ENCODE results near the gene ESR2. TPM values are rescaled to one million over a fixed set of nuclear protein-coding genes. Genes with fewer than 3 reads are reported as not detected.
"Not testable (repeated sequence)": the region's sequence is repeated elsewhere in the genome, so short reads cannot be mapped to it uniquely, and the experiment has no call there.

The ESR2 gene
- total RNA-seq, 1 experiment from 2014 or later: 0.74 TPM

DNA sequence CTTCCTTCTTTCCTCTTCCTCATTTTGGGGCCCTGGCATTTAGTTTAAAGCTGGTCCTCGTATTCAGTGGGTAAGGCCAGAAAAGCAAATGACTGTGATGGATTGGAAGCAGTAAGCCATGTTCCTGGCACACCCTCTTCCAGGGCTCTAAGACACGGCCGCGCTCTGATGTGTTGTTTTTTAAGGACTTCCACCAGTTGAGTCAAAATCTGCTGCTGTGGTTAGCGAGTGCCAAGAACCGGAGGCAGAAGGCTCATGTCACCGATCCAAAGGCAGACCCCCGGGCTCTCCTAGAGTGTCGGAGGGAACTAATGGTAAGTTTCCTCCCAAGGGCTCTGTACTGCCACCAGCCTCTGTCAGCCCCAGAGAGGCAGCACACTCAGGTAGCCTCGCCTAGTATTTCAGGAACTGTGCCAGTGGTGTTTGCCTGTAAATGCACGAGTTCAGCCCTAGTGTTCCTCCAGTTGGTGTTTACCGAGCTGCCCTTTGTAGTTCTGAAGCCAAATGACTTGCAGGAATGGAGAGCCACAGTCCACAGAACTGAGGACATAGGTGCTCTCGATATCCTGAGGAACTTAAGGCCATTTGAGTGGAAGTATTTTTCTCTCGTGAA, 72.7 kb downstream of the ESR2 start:
- no peak for DNase-seq (ENCODE audit: low read depth)

DNA sequence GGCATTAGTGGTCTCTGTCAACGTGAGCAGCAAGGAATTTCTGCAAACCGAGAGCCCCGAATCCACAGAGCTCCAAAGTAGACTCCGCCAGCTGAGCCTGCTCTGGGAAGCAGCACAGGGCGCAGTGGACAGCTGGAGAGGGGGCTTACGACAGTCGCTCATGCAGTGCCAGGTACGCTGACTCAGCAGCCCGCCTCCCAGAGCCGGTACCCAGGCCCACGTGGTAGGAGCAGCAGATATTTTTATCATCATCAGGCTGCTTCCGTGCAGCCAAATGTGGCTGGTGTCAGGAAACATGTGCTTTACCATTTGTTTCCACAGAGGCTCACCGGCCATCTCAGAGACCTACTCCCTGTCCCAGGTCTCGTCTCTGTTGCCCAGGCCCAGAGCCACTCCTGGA, 73.7 kb downstream of the ESR2 start:
- DNase-seq (ENCODE audit: low read depth): no peak

DNA sequence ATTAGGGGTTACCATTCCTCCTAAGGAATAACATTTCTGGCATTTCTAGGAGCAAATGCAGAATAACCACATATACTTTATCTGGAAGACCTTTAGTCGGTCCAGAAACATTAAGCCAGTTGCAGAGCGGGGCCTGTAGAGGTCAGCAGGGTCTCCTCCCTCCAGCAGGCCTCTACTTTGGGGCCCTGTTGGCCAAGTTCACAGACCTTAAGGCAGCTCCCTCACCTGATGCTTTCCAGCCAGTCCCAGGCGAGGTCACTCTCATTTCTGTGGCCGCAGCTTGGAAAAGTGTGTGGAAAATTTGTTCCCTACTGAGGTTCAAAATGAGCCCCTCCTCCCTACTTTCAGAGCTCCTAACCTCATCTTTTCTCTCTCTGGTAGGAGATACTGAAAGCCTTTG, 74.1 kb downstream of the ESR2 start:
- DNase-seq (ENCODE audit: low read depth): no peak

DNA sequence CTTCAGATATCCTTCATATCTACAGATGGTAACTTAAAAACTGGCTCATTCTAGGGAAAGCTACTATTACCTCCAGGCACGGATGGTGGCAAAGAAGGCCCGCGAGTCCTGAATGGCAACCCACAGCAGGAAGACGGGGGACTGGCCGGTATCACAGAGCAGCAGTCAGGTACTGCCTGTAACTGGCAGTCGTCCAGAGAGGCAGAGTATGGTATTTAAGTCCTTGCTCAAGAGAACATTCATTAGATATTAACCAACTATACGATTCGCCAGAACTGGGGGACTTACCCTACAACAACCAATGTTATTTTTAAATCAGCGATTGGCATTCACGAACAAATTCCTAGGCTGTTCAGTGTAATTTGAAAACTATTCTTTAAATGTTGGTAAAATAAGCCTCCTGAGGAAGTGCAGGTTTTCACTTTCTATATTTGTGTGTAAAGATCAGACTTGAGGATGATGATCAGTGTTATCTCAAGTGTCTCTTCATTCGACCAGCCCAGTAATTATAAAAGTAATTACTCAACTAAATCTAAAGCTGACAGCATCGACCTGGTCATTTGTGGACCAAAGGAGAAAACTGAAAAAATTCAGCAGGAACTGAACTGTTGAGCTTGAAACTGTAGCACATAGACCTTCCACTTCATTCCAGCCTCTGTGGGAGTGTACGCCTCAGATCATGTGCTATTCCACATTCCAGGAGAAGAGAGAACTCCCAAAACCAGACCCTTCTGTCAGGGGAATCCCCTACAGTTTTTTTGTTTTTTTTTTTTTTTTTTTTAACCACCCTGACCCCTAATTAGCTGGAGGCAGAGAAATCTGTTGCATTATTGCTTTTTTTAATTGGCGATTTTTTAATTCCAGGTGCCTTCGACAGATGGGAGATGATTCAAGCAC, 75.6 kb downstream of the ESR2 start:
- DNase-seq (ENCODE audit: low read depth): no peak

DNA sequence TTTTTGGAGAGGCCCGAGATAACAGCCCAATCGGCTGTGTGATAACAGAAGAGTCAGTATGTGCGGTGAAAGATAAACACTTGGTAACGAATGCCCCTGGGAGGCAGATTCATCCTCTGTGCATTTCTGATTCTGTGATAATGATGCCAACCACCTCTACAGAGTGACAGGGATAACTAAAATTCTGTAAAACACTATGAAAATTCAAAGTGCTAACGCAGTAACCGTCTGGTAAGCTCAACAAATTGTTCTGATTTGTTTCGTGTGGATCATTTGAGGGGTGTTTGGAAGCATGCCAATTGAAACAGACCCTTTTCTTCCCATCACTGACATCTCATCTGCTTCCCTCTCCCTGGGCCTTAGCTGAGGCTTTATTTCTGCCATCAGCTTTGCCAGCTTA, 76.3 kb downstream of the ESR2 start:
- no peak for DNase-seq (ENCODE audit: low read depth)

DNA sequence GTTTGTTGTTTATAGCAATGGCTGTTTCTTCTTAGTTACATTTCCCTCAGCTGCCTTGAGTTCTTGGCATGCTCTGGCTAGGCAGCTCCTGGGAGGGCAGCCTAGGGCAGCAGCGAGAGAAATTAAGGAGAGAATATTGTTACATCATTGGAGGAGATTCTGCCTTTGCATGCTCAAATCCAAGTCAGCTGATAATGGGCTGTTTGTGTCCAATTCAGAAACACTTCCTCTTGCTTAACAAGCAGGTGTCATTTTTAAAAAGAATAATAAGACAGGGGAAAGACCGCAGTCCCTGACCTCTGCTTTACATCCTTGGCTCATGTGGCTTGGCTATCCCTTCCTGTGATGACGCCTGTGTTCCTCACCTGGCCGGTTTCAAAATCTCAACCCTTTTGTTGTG, 76.9 kb downstream of the ESR2 start:
- DNase-seq (ENCODE audit: low read depth): no peak

DNA sequence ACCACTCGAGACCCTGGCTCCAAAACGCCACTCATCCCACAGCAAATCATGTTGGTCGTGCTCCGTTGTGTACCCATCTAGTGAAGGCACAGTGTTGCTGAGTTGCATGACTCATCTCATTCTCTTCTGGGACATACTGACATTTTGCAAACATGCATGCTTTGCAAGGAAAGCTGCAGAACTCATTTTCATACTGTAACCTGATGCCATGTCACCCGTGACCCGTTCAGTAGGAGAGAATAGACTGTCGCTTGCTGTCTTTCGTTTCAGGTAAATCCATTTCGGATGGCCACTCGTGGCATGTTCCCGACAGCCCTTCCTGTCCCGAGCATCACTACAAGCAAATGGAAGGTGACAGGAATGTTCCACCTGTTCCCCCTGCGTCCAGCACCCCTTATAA, 78.2 kb downstream of the ESR2 start:
- no peak for DNase-seq (ENCODE audit: low read depth)

DNA sequence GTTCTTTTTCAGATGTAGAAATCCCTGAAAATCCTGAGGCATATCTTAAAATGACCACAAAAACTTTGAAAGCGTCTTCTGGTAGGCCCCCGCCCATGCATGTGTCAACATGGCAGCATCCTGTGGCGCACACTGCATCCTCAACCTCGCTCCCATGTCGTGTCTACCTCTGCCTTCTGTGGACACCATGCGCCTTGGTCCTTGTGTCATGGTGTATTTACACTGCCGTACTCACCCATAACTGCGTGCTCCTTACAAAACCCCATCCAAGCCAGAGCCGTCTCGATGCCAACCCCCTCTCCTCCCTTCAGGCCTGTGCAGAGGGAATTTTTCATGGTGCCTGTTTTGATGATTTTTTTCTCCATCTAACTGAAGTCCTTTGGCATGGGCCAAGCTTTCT, 78.9 kb downstream of the ESR2 start:
- no peak for DNase-seq (ENCODE audit: low read depth)

DNA sequence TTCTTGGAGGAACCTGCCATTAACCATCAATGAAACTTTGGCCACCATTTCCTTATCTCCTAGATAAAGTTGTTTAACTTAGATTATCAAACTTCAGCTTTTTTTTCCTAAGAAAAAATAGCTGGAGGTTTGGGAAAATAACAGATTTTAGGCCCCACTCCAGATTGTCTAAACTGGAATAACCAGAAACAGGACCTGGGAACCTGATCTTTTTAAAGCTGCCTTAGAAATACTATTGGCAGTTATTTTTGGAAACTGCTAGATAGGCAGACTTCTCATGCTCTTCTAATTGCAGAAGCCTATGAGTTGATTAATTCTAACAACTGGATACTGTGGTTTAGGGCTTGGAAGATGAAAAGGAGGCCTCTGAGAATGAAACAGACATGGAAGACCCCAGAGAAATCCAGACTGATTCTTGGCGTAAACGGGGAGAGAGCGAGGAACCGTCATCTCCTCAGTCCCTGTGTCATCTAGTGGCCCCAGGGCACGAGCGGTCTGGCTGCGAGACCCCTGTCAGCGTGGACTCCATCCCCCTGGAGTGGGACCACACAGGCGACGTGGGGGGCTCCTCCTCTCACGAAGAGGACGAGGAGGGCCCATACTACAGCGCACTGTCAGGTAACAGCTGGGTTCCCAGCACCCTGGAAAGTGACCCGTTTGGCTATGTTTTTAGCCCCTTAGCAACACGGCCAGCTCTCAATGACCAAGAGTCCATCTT, 80.2 kb downstream of the ESR2 start:
- DNase-seq (ENCODE audit: low read depth): no peak

DNA sequence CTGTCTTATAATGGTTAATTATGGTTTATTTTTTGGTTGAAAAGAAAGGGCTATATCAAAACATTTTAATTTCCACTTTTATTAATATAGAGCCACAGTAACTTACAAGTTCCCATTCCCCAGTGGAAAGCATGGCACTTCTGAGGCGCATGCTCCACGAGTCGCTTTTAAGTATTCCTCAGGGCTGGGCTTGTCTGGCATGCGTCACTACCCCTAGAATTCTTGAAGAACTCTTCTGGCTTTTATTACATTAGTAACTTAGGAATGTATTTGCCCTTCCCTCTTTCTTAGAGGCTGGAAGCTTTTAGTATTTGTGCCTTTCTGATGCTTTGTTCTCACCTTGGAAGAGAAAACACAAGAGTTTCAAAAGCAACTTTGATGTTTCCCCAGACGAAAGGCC, 81.1 kb downstream of the ESR2 start:
- DNase-seq (ENCODE audit: low read depth): no peak

DNA sequence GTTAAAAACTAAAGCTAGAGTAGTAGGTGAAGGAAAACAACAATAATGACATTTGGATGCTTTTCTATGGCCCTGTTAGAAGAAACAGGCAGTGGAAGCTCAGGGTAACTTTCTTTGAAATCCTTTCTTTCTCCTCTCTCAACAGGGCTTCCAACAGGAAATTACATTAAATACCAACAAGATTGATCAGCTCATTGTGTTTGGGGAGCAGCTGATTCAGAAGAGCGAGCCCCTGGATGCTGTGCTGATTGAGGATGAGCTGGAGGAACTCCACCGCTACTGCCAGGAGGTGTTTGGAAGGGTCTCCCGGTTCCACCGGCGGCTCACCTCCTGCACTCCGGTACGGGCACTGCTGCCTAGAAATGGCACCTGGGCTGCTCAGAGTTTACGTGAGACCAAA, 81.5 kb downstream of the ESR2 start:
- DNase-seq (ENCODE audit: low read depth): no peak

DNA sequence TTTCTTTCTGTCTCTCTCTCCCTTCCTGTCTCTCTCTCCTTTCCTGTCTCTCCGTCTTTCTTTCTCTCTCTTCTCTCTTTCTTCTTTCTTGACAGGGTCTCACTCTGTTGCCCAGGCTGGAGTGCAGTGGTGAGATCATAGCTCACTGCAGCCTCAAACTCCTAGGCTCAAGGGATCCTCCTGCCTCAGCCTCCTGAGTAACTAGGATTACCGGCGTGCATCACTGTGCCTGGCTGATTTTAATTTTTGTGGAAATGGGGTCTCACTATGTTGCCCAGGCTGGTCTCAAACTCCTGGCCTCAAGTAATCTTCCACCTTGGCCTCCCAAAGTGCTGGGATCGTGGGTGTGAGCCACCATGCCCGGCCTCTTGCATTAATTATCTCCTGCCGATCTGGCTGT, 83.3 kb downstream of the ESR2 start:
- not testable (repeated sequence) for DNase-seq (ENCODE audit: low read depth)

DNA sequence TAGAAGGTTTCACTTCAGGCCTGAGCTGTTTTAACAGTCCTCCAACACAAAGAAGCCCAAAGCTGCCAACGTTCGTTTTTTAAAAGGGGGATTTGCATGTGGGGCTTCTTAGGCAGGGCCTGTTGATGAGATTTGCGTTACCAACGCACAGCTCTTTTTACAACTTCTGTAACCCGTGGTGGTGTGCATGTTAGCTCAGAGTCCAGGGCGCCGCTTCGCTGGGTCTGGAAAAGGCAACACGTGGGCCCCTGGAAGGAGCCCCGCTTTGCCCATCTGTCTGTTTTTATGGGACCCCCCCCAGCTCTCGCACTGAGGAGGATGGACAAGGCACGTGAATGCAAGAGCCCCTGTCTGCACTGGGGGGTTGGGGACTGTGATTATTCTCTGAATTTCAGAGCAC, 84.0 kb downstream of the ESR2 start:
- DNase-seq (ENCODE audit: low read depth): no peak

DNA sequence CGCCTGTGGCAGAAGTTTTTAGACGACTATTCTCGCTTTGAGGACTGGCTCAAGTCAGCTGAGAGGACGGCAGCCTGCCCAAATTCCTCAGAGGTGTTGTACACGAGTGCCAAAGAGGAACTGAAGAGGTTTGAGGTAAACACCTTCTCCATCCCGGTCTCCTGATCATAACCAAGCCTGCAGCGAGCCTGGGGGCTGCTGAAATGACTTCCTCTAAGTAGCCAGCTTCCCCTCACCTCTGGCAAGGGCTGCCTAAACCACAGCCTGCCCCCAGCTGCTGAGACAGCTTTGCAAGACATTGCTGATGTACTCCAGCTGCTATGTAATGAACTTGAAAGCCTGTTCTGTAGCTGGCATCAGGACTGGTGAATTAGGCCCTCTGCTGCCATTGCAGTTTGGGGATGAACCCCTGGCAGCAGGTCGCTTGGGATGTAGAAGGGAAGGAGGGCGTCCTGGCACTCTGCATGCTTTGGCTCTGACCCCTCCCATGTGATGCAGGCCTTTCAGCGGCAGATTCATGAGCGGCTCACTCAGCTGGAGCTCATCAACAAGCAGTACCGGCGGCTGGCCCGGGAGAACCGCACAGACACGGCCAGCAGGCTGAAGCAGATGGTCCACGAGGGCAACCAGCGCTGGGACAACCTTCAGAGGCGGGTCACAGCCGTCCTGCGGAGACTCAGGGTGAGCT, 84.6 kb downstream of the ESR2 start:
- no peak for DNase-seq (ENCODE audit: low read depth)

DNA sequence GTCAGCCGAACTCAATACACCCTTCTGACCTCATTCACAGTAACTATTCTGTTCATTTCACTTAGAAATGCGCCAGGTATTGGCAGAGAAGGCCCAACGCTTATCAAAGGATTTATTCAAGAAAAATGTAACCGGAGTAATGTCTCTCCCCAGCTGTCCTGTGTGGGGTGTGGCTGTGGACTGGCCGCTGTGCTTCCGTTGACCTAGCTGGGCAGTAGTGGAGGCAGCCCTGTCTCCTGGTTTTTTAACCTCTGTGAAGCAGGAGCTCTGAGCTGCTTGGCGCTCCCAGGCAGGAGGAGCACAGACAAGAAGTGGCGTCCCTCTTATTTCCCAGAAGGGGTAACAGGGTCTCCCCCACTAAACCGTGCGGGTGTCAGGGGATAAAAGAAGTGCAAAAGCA, 85.2 kb downstream of the ESR2 start:
- no peak for DNase-seq (ENCODE audit: low read depth)

DNA sequence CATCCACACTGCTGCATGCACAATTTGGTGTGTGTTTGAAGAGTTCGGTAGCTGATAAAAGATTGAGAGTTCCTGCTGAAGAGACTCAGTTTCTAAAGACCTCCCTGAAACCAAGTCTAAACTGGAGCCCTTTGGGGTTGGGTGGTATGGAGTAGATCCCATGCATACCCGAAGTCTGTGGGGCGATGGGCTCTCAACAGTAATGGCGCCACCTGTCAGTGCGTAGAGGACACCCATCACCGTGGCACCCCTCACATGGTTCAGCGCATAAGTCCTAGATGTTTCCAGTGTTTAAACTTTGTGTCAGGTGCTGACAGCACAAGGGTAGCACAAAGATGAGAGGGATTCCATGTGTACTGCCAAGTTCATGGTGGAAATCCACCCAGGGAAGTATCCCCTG, 85.9 kb downstream of the ESR2 start:
- DNase-seq (ENCODE audit: low read depth): no peak

DNA sequence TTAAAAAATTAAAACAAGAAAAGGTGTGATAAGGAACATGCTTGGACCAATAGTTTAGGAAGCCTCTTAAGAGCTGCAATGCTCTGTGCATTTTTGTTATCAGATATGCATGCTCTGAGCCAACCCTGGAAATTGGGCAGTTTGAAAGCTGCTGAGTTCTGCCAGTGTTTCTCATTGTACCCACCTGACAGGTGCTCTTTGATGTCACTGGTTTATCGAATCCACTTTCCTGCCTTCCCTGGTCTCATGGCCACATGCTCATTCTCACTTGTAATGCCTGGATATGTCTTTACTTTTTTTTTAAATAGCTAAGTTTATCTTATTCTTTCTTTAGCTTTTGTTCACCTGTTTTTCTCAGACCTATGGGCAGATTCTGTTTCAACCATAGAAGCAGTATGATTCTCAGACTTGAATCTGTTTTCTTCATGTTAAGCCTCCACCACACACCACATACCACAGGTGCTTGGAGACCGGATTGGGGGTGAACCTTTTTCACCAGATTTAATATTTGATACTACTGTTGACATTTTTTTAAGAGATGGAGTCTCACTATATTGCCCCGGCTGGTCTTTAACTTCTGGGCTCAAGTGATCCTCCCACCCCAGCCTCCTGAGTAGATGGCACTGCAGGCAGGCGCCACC, 90.7 kb downstream of the ESR2 start:
- DNase-seq (ENCODE audit: low read depth): no peak

DNA sequence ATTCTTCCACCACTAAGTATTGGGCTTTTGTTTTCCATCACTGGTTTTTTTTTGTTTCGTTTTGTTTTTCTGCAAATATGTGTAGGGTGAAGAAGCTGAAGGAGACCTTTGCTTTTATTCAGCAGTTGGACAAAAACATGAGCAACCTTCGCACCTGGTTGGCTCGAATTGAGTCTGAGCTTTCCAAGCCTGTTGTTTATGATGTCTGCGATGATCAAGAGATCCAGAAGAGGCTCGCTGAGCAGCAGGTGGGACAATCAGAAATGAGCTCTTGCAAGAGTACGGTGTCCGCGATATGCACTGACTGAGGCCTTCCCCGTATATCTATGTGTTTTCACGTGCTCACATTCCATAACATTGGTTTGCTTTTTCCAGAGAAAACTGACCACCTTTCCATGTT, 91.5 kb downstream of the ESR2 start:
- DNase-seq (ENCODE audit: low read depth): no peak

DNA sequence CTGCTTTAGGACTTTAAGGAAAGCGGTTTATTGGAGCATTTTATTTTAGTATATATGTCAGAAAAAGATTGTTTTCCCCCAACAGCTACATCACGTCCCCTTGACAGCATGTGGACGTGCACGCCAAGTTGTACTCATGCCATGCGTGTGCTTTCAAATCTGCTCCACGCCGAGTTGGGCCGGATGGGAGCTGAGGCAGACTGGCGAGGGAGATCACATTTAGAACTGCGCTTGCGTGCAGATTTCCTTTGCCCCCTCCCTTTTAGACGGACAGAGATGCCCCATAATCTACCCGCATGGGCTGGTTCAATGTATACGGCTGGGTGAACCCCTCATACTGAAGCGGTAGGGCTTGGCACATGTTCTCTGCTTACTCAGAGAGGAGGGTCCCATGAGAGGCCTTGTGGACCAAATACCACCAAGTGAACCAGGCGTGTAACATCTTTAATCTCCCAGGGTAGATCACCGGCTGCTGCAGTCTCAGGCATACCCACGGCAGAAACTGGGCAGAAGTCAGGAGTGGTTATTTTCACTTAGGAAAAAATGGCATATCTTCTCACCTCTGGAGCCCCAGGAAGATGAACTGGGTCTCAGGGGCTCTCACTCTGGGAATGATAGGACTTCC, 92.1 kb downstream of the ESR2 start:
- DNase-seq (ENCODE audit: low read depth): no peak

DNA sequence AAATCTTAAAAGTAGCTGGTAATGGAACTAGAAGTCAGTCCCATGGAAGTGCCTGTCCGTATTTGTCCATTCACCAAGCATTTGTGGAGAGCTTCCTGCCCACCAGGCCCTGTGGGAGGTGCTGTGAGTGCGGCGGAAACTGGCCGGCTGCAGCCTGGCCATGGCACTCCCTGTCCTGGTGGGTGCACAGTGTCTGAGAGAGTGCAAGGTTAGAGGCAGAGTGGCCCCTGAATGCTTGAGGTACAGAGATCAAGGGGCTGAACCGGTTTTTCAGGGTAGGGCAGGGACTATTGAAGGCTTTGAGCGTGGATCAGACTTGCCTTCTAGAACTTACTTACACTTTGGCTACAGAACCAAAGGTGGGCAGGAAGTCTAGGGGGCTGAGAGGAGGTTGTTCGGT, 92.9 kb downstream of the ESR2 start:
- no peak for DNase-seq (ENCODE audit: low read depth)

DNA sequence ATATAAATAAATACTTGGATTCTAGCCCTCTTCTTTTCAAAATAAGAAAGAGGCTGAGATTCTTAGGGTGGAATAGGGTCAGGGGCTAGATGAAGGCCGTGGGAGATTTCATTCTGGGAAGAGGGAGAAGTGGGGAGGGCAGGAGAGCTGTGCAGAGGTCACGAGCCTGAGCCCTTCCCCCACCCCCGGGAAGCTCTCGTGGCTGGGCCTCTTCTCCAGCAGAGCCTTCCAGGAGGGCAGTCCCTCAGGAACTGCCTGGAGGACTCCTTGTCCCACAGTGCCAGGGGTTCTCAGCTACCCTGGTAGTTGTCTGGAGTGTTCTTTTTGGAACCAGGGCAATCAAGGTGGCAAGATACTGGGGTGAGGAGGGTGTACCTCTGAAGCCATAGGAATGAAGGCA, 94.0 kb downstream of the ESR2 start:
- no peak for DNase-seq (ENCODE audit: low read depth)
